Measurements from ENCODE around the gene SOCS3. TPM values are rescaled to one million over a fixed set of nuclear protein-coding genes. Genes with fewer than 3 reads are reported as not detected.

SOCS3 gene
- total RNA-seq, 2 donors from 2014 or later: 39.9 to 56.8 TPM

- no peak for DNase-seq (ENCODE audit: low spot score)
- TF ChIP-seq CTCF (IDR thresholded peaks at IDR 0.05): no peak
- Histone ChIP-seq H3K4me1 (peaks cover 0 to 6% of the 10 kb centered on the region in 2 donors), H3K4me3 (no peak overlapping the region), H3K27me3 (no peaks in the 10 kb centered on the region), H3K36me3 (no peaks in the 10 kb centered on the region), H3K9me3 (no peaks in the 10 kb centered on the region), H3K27ac (no peak overlapping the region)
These were observed 51.8 kb downstream of the SOCS3 start for GRCh38 chr17:78307887-78308638.

GRCh38 chr17:78306913-78307312, 53.0 kb downstream of the SOCS3 start:
- DNase-seq (ENCODE audit: low spot score): no peak
- Histone ChIP-seq H3K27ac (no peak overlapping the region), H3K4me3 (no peak overlapping the region), H3K36me3 (no peaks in the 10 kb centered on the region), H3K9me3 (no peaks in the 10 kb centered on the region), H3K27me3 (no peaks in the 10 kb centered on the region), H3K4me1 (peaks cover 0 to 6% of the 10 kb centered on the region in 2 donors)
- TF ChIP-seq CTCF (IDR thresholded peaks at IDR 0.05): no peak

Other genes starting within 250 kb of the SOCS3 start
- gene TMC6, start 231.3 kb downstream of the SOCS3 start, total RNA-seq: 10 to 100 TPM in 1 of 2 donors, 1 to 10 TPM in 1; 7.5 to 41.3 TPM
- gene TMC8, start 229.3 kb downstream of the SOCS3 start, total RNA-seq: 1 to 10 TPM; 1.0 to 2.6 TPM
- gene C17orf99, start 213.7 kb downstream of the SOCS3 start, total RNA-seq: not detected
- 100 to 1,000 TPM in 1 of 2 donors, 10 to 100 TPM in 1; 52.8 to 129 TPM for gene SYNGR2, start 191.5 kb downstream of the SOCS3 start, total RNA-seq
- 1 to 10 TPM; 2.2 TPM for gene TK1, start 173.0 kb downstream of the SOCS3 start, total RNA-seq
- 10 to 100 TPM; 28.6 to 35.3 TPM for gene AFMID, start 172.7 kb downstream of the SOCS3 start, total RNA-seq
- 1 to 10 TPM in 1 of 2 donors, not detected in 1; 3.7 TPM for gene BIRC5, start 145.8 kb downstream of the SOCS3 start, total RNA-seq
- gene TMEM235, start 128.4 kb downstream of the SOCS3 start, total RNA-seq: not detected
- 10 to 100 TPM; 21.2 to 21.8 TPM for gene PGS1, start 18.6 kb upstream of the SOCS3 start, total RNA-seq
- under 1 TPM in 1 of 2 donors, not detected in 1; 0.04 TPM for gene DNAH17, start 217.3 kb upstream of the SOCS3 start, total RNA-seq

Data from right atrium auricular region (tissue), 2 donors.